ENCODE data around the gene MYL5.

DNA sequence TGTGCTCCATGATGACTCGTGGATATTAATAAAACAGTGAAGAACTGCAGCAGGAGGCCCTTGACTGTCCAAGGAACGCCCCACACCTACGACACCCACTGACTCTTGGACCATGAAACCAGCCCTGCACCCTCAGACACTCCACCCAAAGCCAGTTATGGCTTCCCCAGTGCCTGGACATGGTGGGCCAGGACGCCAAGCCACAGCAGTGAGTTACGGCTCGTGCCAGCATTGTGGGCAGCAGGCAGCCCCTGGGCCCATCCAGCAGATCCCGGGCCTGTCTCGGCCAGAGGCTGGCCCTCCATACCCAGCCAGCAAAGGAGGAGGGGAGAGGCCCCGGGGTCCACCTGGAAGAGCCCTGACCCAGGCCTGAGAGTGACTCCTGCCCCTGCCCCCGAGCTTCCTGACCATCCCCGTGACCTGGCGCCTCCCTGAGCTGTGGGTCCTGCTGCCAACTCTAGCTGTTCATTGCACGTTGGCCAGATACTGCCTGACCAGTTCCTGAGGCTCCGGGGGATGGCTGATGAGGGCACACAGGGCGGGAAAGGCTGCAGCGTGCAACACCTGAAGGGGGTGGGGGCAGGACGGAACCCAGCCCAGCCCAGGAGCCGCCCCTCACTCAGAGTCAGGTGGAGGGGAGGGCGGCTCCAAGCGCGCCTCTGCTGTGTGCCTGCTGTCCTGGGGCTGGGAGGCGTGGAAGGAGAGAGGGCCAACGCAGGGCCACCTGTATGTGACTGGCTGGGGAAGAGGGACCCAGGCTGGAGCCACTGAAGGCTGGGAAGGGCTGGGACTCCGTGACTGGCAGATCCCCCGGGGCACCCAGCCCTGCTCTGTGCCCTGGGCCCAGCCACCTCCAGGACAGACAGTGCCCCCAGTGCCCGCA is 13.9 kb downstream of the MYL5 start:
- TF ChIP-seq, protein P1, sequence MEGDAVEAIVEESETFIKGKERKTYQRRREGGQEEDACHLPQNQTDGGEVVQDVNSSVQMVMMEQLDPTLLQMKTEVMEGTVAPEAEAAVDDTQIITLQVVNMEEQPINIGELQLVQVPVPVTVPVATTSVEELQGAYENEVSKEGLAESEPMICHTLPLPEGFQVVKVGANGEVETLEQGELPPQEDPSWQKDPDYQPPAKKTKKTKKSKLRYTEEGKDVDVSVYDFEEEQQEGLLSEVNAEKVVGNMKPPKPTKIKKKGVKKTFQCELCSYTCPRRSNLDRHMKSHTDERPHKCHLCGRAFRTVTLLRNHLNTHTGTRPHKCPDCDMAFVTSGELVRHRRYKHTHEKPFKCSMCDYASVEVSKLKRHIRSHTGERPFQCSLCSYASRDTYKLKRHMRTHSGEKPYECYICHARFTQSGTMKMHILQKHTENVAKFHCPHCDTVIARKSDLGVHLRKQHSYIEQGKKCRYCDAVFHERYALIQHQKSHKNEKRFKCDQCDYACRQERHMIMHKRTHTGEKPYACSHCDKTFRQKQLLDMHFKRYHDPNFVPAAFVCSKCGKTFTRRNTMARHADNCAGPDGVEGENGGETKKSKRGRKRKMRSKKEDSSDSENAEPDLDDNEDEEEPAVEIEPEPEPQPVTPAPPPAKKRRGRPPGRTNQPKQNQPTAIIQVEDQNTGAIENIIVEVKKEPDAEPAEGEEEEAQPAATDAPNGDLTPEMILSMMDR (IDR thresholded peaks at IDR 0.05; ENCODE audit: low read depth, low read length, missing input control): no peak
- no peak for TF ChIP-seq FOXA1 (IDR thresholded peaks at IDR 0.05)
- no peak for TF ChIP-seq EGR1 (IDR thresholded peaks at IDR 0.05; ENCODE audit: low read depth in 2 of 2)
- no peak for TF ChIP-seq MAX (IDR thresholded peaks at IDR 0.05)
- TF ChIP-seq RAD21 (IDR thresholded peaks at IDR 0.05): no peak
- TF ChIP-seq SP1 (IDR thresholded peaks at IDR 0.05): no peak
- no peak for TF ChIP-seq TAF1 (conservative IDR thresholded peaks at IDR 0.05)
- no peak for TF ChIP-seq ZBTB33 (IDR thresholded peaks at IDR 0.05)
- no peak for TF ChIP-seq ATF3 (IDR thresholded peaks at IDR 0.05)
- TF ChIP-seq YY1 (IDR thresholded peaks at IDR 0.05): no peak
- TF ChIP-seq RXRA (IDR thresholded peaks at IDR 0.05): no peak
- no peak for TF ChIP-seq HNF4G (IDR thresholded peaks at IDR 0.05)

Data from liver (tissue), 3 donors.